CD4-positive, alpha-beta T cell treated with Interleukin-15 for 1 hour (primary cell): ENCODE data around the gene LGR6.
"Not testable (repeated sequence)": the region's sequence is repeated elsewhere in the genome, so short reads cannot be mapped to it uniquely, and the experiment has no call there.

Experiments
- DNase-seq: peaks from one replicate; pipeline ENCODE4 v3.0.0-alpha.2; 2020

Gene LGR6

DNA sequence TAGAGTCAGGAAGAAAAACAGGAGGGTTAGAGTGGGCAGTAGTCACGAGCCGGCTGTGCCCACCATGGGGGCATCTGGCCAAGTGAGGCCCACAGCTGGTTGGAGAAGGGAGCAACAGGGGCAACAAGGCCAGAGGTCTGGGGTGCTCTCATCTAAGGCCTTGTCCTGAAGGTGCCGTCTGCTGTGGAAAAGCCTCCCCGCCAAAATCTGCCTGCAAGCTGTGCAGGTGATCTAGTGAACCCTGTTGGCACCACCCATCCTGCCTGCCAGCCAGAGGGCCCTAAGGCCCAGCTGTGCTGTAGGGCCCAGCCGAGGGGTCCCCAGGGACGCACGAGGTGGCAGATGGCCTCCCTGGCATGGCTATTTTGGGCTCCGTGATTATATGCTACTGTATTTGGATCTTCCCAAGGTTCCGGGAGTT, 51.3 kb downstream of the LGR6 start:
- DNase-seq: no peak

DNA sequence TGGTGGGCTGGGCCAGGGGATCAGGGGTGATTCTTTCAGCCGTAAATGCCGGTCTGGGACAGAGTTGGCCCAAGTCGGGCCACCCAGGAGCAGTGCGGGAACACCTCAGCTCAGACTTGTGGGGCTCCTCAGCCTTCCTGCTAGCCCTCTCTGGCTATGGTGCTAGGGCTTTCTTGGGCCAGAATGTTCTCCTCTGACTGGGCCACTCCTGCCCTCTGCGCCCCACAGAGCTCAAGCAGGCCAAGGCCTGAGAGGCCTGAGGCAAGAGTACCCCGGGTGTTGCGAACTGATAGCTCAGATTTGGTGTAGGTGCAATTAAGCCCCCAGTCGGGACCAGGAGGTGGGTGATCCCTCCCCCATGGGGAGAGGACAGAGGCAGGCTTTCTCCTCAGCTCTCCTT, 51.8 kb downstream of the LGR6 start:
- no peak for DNase-seq

- DNase-seq: no peak
Observed at GRCh38 chr1:202247104-202247503, 53.5 kb downstream of the LGR6 start.

- no peak for DNase-seq
Observed at GRCh38 chr1:202247837-202248795, 54.5 kb downstream of the LGR6 start.

DNA sequence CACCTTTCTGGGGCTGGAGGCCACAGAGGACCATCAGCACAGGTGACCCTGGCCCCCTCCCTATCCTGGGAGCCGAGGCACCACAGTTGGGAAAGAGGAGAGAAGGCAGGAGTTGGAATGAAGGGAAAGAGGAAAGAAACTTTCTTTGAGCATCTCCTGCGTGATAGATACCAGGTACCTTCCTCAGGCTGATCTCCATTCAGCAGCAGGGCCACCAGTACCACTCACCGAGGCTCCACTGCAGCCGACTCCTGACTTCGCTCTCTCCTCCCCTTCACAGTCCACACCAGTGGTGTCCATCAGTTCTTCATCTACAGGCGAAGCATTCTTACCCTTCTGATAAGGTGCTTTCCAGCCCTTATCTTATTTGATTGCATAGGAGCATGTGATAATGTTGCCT, 55.3 kb downstream of the LGR6 start:
- DNase-seq: no peak

- no peak for DNase-seq
Observed at GRCh38 chr1:202249436-202249835, 55.8 kb downstream of the LGR6 start.

DNA sequence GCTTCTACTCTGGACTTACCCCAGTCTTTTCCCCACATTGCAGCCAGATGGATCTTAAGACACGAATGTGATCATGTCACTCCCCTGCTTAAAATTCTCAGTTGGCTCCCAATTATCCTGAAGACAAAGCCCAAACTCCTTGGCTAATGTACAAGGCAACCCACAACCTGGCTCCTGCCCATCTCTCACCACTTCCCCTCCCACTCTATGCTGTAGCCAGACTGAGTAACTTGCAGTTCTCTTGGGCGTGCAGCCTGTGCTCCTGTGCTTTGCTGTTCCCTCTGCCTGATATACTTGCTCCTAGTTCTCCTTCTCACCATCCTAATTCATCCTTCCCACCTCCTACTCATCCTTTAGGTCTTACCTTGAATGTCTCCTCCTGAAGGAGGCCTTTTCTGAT, 56.2 kb downstream of the LGR6 start:
- no peak for DNase-seq

DNA sequence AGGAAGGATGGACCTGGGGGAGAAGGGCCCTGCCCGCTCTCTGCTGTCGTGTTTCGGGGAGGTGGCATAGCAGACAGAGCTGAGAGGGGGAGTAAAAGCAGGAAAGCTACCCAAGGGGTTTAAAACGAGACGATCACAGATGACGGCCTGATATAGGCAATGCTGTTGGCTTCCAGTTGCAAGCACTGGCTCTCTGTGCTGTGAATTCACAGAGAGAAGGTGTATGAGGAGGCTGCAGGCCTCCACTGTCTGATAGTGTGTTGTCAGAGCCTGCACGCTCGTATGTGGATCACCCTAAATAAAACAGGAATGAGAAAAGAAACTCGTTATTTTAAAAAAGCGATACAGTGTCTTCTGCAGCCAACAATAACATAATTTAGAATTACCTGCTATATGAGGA, 57.4 kb downstream of the LGR6 start:
- DNase-seq: no peak

- no peak for DNase-seq
Observed at GRCh38 chr1:202251424-202252256, 58.0 kb downstream of the LGR6 start.

DNA sequence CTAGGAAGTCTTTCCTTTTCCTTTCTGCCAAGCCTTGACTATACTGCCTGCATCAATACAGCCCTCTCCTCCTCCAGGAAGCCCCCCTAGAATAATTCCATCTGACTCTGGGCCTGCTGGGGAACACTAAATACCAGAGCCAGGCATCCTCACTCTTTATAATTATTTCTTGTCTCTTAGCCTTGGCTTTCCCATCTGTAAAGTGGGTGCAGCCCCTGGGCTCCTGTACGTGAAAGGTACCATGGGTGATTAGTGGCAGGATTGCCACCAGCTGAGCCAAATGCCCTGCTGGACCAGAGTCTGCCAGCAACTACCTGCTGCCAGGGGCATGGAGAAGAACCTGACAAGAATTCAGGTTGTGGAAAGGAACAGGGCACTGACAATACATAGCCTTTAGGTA, 58.7 kb downstream of the LGR6 start:
- DNase-seq: no peak

GRCh38 chr1:202254454-202255252, 61.1 kb downstream of the LGR6 start:
- DNase-seq: no peak

DNA sequence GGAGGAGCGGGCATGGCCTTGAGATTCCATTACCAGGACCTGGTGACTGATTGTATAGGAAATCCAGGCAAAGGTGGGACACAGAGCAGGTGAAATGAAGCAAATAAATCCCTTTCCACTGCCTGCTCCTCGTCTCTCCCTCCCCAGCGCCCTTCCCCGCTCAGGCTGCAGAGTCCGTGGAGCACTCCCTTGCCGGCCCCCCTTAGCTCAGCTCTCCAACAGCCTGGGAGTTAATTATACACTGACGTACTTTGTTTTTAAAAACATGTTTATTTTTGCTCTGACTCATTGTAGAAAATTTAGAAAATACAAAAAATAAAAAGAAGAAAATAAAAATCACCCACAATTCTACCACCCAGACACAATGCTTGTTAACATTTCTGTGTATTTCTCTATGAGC, 61.7 kb downstream of the LGR6 start:
- DNase-seq: no peak

DNA sequence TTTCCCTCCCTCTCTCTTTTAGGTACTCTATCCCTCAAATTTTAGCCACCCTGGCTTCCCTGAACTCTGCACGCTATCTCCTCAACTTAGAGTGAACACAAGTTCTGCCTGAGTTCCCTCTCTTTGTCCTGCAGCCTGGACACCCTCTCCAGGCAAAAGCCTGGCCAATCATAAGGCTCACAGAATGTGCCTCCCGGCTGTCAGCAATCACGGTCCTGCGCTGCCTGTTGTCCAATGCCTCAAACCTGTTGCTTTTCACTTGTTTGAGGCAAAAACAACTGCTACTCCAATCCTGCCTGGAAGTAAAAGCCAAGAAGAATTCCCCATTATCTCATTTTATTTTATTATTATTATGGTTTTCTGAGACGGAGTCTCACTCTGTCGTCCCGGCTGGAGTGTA, 66.1 kb downstream of the LGR6 start:
- DNase-seq: no peak

DNA sequence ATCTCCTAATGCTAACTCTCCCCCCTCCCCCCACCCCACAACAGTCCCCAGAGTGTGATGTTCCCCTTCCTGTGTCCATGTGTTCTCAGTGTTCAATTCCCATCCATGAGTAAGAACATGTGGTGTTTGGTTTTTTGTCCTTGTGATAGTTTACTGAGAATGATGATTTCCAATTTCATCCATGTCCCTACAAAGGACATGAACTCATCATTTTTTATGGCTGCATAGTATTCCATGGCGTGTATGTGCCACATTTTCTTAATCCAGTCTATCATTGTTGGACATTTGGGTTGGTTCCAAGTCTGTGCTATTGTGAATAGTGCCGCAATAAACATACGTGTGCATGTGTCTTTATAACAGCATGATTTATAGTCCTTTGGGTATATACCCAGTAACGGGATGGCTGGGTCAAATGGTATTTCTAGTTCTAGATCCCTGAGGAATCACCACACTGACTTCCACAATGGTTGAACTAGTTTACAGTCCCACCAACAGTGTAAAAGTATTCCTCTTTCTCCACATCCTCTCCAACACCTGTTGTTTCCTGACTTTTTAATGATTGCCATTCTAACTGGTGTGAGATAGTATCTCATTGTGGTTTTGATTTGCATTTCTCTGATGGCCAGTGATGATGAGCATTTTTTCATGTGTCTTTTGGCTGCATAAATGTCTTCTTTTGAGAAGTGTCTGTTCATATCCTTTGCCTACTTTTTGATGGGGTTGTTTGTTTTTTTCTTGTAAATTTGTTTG, 67.8 kb downstream of the LGR6 start:
- not testable (repeated sequence) for DNase-seq

DNA sequence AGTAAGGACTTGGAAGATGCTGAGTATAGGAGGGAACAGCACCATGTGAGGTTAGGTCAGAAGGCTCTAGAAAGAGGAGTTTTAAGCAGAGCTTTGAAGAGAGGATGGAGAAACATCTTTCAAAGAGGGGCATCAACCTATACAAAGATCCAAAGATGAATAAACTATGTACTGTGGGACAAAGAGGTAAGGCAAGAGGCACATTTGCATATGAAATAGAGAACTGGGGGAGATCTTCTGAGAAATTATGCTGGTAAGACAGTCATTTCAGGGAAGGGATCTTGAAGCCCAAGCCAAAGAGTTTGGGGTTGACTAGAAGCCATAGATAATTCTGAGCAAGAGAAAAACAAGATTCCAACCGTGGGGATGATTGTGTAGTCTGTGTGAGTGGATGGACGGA, 70.0 kb downstream of the LGR6 start:
- DNase-seq: no peak

- no peak for DNase-seq
Observed at GRCh38 chr1:202264300-202264699, 70.7 kb downstream of the LGR6 start.

GRCh38 chr1:202264726-202265125, 71.1 kb downstream of the LGR6 start:
- no peak for DNase-seq

GRCh38 chr1:202266061-202266765, 72.6 kb downstream of the LGR6 start:
- DNase-seq: no peak

DNA sequence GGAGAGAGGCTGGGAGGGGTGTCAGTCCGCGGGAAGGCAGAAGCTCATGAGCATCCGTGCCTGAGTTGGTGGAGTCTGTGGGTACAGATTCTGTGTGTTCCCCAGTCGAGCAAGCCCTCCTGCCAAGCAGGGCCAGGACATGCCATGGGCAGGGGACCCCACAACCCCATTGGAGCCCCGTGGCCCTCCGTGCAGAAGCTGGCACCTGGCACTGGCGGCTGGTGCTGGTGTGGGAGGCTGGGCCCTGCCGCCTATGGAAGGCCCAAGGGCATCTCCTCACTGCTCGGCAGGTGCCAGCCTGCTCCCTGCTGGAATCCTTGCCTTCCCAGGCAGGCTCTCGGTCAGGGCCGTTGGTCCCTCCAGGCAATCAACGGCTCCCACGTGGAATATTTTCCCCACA, 74.4 kb downstream of the LGR6 start:
- DNase-seq: no peak

DNA sequence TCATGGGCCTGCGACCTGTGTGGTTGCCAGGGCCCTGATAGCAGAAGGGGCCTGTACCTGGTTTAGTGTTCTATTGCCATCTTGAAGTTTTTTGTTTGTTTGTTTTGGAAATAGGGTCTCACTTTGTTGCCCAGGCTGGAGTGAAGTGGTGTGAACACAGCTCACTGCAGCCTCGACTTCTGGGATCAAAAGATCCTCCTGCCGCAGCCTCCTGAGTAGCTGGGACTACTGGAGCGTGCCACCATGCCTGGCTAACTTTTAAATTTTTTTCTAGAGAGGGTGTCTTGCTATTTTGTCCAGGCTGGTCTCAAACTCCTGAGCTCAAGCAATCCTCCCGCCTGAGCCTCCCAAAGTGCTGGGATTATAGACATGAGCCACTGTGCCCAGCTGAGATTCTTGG, 75.2 kb downstream of the LGR6 start:
- no peak for DNase-seq

DNA sequence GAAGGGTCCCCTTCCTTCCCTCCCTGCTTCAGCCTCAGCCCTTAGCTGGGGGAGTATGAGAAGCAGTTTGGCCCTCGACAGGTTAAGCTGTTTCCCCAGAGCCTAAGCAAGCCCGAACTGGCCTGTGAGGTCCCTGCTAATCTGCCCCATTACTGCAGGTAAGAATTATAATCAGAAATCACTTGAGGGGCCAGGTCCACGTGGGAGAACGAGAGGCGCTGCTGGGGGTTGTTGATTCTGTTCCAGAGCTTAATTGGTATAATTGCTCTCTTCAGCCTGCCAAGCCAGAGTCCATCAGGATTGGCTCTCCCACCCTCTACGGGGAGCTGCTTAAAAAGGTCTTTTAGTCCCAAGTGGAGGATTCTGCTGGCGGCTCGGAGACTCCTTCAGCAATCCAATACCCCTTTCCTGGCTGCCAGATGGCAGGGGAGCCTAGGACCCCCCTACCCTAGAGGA, 77.3 kb downstream of the LGR6 start:
- no peak for DNase-seq
